Measurements from ENCODE around the gene TSACC. TPM values are rescaled to one million over a fixed set of nuclear protein-coding genes. Genes with fewer than 3 reads are reported as not detected.

The TSACC gene
- total and polyA plus RNA-seq, 9 of the 15 experiments (the other 6 are each of a cell fraction or from before 2014, with no cell fraction given), result 0.45 to 7.4 (median 2.6) TPM

DNA sequence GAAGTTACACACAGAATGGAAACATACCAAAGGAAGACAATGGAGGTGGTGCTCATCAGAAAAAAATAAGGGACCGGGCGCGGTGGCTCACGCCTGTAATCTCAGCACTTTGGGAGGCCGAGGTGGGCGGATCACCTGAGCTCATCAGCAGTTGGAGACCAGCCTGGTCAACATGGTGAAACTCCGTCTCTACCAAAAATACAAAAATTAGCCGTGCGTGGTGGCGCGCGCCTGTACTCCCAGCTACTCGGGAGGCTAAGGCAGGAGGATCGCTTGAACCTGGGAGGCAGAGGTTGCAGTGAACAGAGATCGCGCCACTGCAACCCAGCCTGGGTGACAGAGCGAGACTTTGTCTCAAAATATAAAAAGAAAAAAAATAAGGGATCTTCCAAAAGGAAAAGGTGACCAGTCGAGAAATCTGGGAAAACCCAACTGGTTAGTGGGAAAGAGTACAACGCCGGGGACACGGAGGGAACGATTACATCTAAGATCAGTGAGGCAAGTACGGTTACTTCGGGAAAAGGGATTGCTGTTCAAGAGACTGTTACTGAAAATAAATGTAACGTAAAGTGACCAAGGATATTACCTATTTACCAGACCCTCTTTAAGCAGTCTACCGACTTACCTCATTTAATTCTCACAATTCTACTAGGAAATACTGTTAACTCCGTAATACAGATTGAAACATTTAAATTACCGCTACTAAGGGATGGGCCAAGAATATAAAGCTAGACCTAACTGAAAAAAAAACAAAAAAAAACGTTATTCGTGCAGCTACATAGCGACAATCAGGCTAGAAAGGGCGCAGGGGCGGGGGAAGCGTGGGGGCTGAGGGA lies 1.1 kb upstream of the TSACC start (continued):
- TF ChIP-seq ARNT (IDR thresholded peaks at IDR 0.05) (no peak), EZH2 (IDR thresholded peaks at IDR 0.05; ENCODE audit: borderline replicate concordance, low read depth, low read length) (no peak), FOXJ3 (CRISPR knock-in tag; IDR thresholded peaks at IDR 0.05) (no peak), TRIM24 (IDR thresholded peaks at IDR 0.05) (peak; percentile 12 to 26; a peak in 1 of 4 replicates), EWSR1 (IDR thresholded peaks at IDR 0.05; ENCODE audit: borderline replicate concordance, low read depth, partially characterized antibody) (no peak), SAFB2 (IDR thresholded peaks at IDR 0.05; ENCODE audit: borderline replicate concordance, low read depth, low read length, severe bottlenecking) (no peak), ZNF282 (CRISPR knock-in tag; IDR thresholded peaks at IDR 0.05) (no peak), TCFL5 (CRISPR knock-in tag; conservative IDR thresholded peaks at IDR 0.05) (no peak), THRAP3 (IDR thresholded peaks at IDR 0.05; ENCODE audit: borderline replicate concordance) (0 out of 2 replicates have a peak, but pooled peaks have one; percentile 53), BRF1 (IDR thresholded peaks at IDR 0.05; ENCODE audit: borderline replicate concordance, extremely low read depth, insufficient read length) (no peak), MXI1 (IDR thresholded peaks at IDR 0.05; ENCODE audit: low read depth, low read length) (0 out of 2 replicates have a peak, but pooled peaks have one; percentile 48), EGR1 (conservative IDR thresholded peaks at IDR 0.05) (peak; percentile 33; the same call in 1 of the 2 replicates), MTA3 (IDR thresholded peaks at IDR 0.05; ENCODE audit: borderline replicate concordance) (no peak), DPF2 (IDR thresholded peaks at IDR 0.05) (0 out of 2 replicates have a peak, but pooled peaks have one; percentile 34), RCOR1 (IDR thresholded peaks at IDR 0.05; ENCODE audit: borderline replicate concordance in 1 of 2, low read depth in 2 of 2, low read length in 2 of 2) (0 out of 4 replicates have a peak, but pooled peaks of 1 of the 2 experiments have one; percentile 33), SIN3A (IDR thresholded peaks at IDR 0.05; ENCODE audit: borderline replicate concordance in 2 of 2, control insufficient read depth in 1 of 2, low read depth in 2 of 2, low read length in 2 of 2) (no peak), BCOR (IDR thresholded peaks at IDR 0.05) (peak; percentile 94), NUFIP1 (IDR thresholded peaks at IDR 0.05; ENCODE audit: partially characterized antibody) (no peak), PHF20 (IDR thresholded peaks at IDR 0.05; ENCODE audit: partially characterized antibody) (peak; percentile 34), HDAC1 (IDR thresholded peaks at IDR 0.05) (peak in 1 of 2 experiments; percentile 40; a peak in 1 of 4 replicates), KDM1A (IDR thresholded peaks at IDR 0.05) (peak; percentile 79 to 84)
- TF ChIP-seq, protein P1, sequence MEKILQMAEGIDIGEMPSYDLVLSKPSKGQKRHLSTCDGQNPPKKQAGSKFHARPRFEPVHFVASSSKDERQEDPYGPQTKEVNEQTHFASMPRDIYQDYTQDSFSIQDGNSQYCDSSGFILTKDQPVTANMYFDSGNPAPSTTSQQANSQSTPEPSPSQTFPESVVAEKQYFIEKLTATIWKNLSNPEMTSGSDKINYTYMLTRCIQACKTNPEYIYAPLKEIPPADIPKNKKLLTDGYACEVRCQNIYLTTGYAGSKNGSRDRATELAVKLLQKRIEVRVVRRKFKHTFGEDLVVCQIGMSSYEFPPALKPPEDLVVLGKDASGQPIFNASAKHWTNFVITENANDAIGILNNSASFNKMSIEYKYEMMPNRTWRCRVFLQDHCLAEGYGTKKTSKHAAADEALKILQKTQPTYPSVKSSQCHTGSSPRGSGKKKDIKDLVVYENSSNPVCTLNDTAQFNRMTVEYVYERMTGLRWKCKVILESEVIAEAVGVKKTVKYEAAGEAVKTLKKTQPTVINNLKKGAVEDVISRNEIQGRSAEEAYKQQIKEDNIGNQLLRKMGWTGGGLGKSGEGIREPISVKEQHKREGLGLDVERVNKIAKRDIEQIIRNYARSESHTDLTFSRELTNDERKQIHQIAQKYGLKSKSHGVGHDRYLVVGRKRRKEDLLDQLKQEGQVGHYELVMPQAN (IDR thresholded peaks at IDR 0.05; ENCODE audit: borderline replicate concordance), result 0 out of 2 replicates have a peak, but pooled peaks have one; percentile 12
- TF ChIP-seq, protein P2, sequence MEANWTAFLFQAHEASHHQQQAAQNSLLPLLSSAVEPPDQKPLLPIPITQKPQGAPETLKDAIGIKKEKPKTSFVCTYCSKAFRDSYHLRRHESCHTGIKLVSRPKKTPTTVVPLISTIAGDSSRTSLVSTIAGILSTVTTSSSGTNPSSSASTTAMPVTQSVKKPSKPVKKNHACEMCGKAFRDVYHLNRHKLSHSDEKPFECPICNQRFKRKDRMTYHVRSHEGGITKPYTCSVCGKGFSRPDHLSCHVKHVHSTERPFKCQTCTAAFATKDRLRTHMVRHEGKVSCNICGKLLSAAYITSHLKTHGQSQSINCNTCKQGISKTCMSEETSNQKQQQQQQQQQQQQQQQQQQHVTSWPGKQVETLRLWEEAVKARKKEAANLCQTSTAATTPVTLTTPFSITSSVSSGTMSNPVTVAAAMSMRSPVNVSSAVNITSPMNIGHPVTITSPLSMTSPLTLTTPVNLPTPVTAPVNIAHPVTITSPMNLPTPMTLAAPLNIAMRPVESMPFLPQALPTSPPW (CRISPR knock-in tag; IDR thresholded peaks at IDR 0.05), result peak; percentile 78
- TF ChIP-seq, protein P3, sequence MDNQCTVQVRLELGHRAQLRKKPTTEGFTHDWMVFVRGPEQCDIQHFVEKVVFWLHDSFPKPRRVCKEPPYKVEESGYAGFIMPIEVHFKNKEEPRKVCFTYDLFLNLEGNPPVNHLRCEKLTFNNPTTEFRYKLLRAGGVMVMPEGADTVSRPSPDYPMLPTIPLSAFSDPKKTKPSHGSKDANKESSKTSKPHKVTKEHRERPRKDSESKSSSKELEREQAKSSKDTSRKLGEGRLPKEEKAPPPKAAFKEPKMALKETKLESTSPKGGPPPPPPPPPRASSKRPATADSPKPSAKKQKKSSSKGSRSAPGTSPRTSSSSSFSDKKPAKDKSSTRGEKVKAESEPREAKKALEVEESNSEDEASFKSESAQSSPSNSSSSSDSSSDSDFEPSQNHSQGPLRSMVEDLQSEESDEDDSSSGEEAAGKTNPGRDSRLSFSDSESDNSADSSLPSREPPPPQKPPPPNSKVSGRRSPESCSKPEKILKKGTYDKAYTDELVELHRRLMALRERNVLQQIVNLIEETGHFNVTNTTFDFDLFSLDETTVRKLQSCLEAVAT (IDR thresholded peaks at IDR 0.05), result 0 out of 4 replicates have a peak, but pooled peaks of 1 of the 2 experiments have one; percentile 41

Data from K562 (cell line).